BJ (cell line): ENCODE data around the gene SAPCD1. TPM values are rescaled to one million over a fixed set of nuclear protein-coding genes. Genes with fewer than 3 reads are reported as not detected.

Experiments
- CTCF ChIA-PET: fragments of 350-600 bp; formaldehyde crosslinking; extraction: SDS; loops from one replicate; lab custom pipeline; 2021; ENCODE audit warnings: antibody characterized with exemption, inconsistent platforms; lab: Yijun Ruan, JAX
- POLR2A ChIA-PET: fragments of 300-600 bp; sonication (Branson Sonifier 250); formaldehyde crosslinking; extraction: SDS; loops from one replicate; lab custom pipeline; 2021; ENCODE audit warnings: antibody characterized with exemption; lab: Charles Lee
- DNase-seq: peaks from one replicate; pipeline ENCODE4 v3.0.0-alpha.2; 2011; ENCODE audit warnings: low read depth
- H3K27me3 ChIP-seq: 2 replicates; pipeline ENCODE4 v1.6.0; 2011; ENCODE audit warnings: low read length; ENCODE audit not compliant: control insufficient read depth, insufficient read depth
- H3K36me3 ChIP-seq: 2 replicates; pipeline ENCODE4 v1.5.1; 2011; ENCODE audit warnings: low read length; ENCODE audit not compliant: control insufficient read depth, insufficient read depth
- H3K4me3 ChIP-seq: 2 replicates; pipeline ENCODE4 v1.5.1; 2011; ENCODE audit warnings: low read depth, mild to moderate bottlenecking, control low read depth, low read length
- polyA plus RNA-seq: library from polyadenylated mRNA; depleted of rRNA; stranded (reverse); fragments of >200 nt; gene quantifications from 2 replicates; pipeline ENCODE4 v1.2.3, GENCODE V29; 2011
- TF ChIP-seq, protein P1 (sequence below): IDR thresholded peaks from 2 replicates; pipeline ENCODE4 v1.5.1; 2011; ENCODE audit warnings: low read depth, mild to moderate bottlenecking, control low read depth, inconsistent platforms, low read length, moderate library complexity; ENCODE audit not compliant: insufficient read depth

The SAPCD1 gene
- polyA plus RNA-seq, 1 experiment, result 1.2 TPM

DNA sequence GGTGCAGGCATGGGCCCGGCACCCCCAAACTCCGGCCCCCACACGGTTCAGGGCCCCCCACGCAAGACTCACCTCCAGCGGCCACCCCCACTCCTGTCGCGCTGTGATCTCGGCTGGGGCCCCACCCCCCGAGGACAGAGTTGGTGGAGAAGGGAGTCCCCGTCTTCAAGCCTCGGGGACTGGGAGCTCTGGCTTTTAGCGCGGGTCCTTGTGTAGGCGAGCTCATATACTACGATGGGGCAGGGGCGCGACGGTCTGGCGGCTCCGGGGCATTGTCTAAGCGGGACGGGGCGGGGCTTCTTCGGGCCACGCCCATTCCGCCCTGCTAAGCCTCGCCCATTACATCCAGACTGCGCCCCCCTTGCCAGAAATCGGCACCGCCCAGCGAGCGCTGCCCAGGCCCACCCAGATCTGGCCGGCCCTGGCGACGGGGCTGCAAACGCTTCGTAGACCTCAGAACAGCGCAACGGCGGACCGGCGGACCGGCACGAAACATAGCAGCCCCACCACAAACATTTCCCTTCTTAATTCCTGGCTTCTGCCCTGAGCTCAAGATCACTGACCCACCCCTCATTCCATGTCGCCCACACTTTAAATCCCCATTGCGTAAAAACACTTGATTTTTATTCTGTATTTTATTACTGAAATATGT is 32.4 kb upstream of the SAPCD1 start:
- H3K36me3 ChIP-seq, result peaks cover 26% of the 10 kb centered on the region
- no peaks in the 10 kb centered on the region for H3K27me3 ChIP-seq
- POLR2A ChIA-PET, result interaction anchor here (0.5 to 0.9 kb wide), 3 partner anchors 8 to 244 kb away, joined by 3 to 6 read pairs (median 4); no protein-coding TSS in a partner anchor
- CTCF ChIA-PET, result interaction anchor here (0.6 to 4.6 kb wide), 17 partner anchors 8 to 141 kb away, joined by 3 to 28 read pairs (median 5); partner anchors contain the start of genes LSM2, LY6G6C, LY6G6D and MSH5
- DNase-seq, result peak; percentile 53
- H3K4me3 ChIP-seq, result peak overlapping the region; percentile 88
- TF ChIP-seq, protein P1, sequence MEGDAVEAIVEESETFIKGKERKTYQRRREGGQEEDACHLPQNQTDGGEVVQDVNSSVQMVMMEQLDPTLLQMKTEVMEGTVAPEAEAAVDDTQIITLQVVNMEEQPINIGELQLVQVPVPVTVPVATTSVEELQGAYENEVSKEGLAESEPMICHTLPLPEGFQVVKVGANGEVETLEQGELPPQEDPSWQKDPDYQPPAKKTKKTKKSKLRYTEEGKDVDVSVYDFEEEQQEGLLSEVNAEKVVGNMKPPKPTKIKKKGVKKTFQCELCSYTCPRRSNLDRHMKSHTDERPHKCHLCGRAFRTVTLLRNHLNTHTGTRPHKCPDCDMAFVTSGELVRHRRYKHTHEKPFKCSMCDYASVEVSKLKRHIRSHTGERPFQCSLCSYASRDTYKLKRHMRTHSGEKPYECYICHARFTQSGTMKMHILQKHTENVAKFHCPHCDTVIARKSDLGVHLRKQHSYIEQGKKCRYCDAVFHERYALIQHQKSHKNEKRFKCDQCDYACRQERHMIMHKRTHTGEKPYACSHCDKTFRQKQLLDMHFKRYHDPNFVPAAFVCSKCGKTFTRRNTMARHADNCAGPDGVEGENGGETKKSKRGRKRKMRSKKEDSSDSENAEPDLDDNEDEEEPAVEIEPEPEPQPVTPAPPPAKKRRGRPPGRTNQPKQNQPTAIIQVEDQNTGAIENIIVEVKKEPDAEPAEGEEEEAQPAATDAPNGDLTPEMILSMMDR, result peak; percentile 21; the same call in 1 of the 2 replicates

DNA sequence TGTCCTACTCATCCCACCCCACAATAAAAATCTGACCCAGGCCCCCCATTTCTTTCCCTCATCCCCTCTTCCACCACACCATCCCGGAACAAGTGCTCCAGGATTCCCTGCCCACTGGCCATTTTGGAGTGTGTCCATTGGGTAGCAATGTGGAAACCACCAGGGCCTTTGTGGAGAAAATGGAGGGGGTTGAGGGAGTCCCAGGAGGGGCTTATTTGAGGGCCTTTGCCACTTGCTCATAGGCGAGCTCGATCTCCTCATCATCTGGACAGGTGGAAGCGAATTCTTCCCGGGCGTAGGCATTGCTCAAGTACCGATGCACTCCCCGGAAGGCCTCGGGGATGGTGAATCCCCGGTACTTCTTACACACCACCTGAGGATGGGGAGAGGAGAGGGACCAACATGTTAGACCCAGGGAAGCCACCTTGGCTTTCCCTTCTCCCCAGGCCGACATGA is 31.8 kb upstream of the SAPCD1 start:
- TF ChIP-seq, protein P1, result no peak
- CTCF ChIA-PET, result interaction anchor here (0.6 to 4.6 kb wide), 11 partner anchors 7 to 232 kb away, joined by 3 to 28 read pairs (median 5); partner anchors contain the start of genes LSM2 and LY6G6D
- no peaks in the 10 kb centered on the region for H3K27me3 ChIP-seq
- peak overlapping the region; percentile 88 for H3K4me3 ChIP-seq
- no peak for DNase-seq
- peaks cover 26% of the 10 kb centered on the region for H3K36me3 ChIP-seq
- POLR2A ChIA-PET, result interaction anchor here (0.9 kb wide), 1 partner anchor 33 kb away, joined by 3 read pairs; no protein-coding TSS in a partner anchor

DNA sequence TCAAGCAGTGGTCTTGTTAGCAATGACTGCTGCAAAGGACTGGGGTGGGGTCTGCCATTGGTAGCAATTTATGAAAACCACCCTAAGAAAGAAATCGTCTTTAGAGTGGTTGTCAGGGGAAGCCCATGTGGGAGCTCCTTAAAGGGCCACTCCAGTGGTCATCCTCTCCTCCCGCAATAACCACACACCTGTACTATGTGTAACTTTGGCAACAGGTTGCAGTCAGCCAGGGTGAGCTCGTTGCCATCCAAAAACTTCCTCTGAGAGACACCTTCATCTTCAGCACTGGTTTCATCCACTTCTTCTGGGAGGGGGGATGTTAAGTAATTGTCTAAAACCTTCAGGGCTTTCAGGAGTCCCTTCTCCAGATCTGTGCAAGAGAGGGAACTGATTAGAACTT is 30.4 kb upstream of the SAPCD1 start:
- POLR2A ChIA-PET, result no interaction called here

DNA sequence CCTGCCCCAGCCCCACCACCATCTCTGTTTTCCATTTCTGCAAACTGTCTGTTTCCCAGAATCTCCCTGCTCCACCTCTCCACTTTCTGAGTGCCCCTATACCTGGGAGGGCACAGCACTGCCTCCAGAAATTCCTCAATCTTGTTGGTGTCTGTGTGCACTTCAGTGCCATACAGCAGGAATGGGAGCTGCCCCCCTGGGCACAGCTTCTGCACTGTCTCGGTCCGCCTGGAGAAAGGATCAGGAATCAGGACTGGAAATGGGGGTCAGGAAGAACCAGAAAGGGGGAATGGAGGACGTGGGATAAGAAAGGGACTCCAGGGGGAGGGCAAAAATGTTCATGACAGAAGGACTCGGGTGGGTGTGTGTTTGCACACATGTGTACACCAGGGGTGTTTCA is 28.7 kb upstream of the SAPCD1 start:
- ChIA-PET POLR2A (interaction anchor here (0.6 kb wide), 1 partner anchor 174 kb away, joined by 5 read pairs; no protein-coding TSS in a partner anchor), CTCF (interaction anchor here (2.2 kb wide), 1 partner anchor 36 kb away, joined by 10 read pairs; no protein-coding TSS in a partner anchor)
- TF ChIP-seq, protein P1, result no peak
- Histone ChIP-seq H3K36me3 (peaks cover 20% of the 10 kb centered on the region), H3K27me3 (no peaks in the 10 kb centered on the region), H3K4me3 (no peak overlapping the region; the same call in 1 of the 2 replicates)
- DNase-seq, result no peak

More for the DNA sequence above, 30.4 kb upstream of the SAPCD1 start:
- CTCF ChIA-PET, result interaction anchor here (2.2 kb wide), 1 partner anchor 38 kb away, joined by 10 read pairs; no protein-coding TSS in a partner anchor
- no peak for DNase-seq
- TF ChIP-seq, protein P1, result no peak
- no peaks in the 10 kb centered on the region for H3K27me3 ChIP-seq
- no peak overlapping the region for H3K4me3 ChIP-seq
- H3K36me3 ChIP-seq, result peaks cover 20% of the 10 kb centered on the region

GRCh38 chr6:31734247-31734820 is 28.1 kb upstream of the SAPCD1 start:
- DNase-seq, result no peak
- Histone ChIP-seq H3K4me3 (peak overlapping the region; percentile 90), H3K27me3 (no peaks in the 10 kb centered on the region), H3K36me3 (peaks cover 20% of the 10 kb centered on the region)
- TF ChIP-seq, protein P1, result no peak
- POLR2A ChIA-PET, result no interaction called here
- CTCF ChIA-PET, result interaction anchor here (1.1 to 6.5 kb wide), 2 partner anchors 36 to 73 kb away, joined by 4 to 35 read pairs; no protein-coding TSS in a partner anchor
